ENCODE data around the gene WDR64.

DNA sequence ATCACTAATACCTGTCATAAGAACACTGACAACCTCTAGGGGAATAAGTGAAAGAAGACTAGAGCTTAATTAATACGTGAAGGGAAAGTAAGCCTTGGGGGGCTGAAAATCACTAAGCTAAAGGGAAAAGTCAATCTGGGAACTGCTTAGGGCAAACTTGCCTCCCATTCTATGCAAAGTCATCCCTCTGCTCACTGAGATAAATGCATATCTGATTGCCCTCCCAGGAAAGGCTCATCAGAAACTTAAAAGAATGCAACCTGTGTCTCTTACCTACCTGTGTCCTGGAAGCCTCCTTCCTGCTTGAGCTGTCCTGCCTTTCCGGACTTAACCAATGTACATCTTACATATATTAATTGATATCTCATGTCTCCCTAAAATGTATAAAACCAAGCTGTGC lies 81.8 kb downstream of the WDR64 start:
- TF ChIP-seq, protein P1, sequence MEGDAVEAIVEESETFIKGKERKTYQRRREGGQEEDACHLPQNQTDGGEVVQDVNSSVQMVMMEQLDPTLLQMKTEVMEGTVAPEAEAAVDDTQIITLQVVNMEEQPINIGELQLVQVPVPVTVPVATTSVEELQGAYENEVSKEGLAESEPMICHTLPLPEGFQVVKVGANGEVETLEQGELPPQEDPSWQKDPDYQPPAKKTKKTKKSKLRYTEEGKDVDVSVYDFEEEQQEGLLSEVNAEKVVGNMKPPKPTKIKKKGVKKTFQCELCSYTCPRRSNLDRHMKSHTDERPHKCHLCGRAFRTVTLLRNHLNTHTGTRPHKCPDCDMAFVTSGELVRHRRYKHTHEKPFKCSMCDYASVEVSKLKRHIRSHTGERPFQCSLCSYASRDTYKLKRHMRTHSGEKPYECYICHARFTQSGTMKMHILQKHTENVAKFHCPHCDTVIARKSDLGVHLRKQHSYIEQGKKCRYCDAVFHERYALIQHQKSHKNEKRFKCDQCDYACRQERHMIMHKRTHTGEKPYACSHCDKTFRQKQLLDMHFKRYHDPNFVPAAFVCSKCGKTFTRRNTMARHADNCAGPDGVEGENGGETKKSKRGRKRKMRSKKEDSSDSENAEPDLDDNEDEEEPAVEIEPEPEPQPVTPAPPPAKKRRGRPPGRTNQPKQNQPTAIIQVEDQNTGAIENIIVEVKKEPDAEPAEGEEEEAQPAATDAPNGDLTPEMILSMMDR (IDR thresholded peaks at IDR 0.05; ENCODE audit: poor library complexity, severe bottlenecking) = no peak
- no peak for TF ChIP-seq EZH2 (IDR thresholded peaks at IDR 0.05; ENCODE audit: borderline replicate concordance, insufficient read depth, low read length, poor library complexity, severe bottlenecking)
- no peak for TF ChIP-seq SMC3 (conservative IDR thresholded peaks at IDR 0.05; ENCODE audit: poor library complexity)
- no peak for TF ChIP-seq TAF1 (IDR thresholded peaks at IDR 0.05; ENCODE audit: low read depth)
- TF ChIP-seq, protein P2, sequence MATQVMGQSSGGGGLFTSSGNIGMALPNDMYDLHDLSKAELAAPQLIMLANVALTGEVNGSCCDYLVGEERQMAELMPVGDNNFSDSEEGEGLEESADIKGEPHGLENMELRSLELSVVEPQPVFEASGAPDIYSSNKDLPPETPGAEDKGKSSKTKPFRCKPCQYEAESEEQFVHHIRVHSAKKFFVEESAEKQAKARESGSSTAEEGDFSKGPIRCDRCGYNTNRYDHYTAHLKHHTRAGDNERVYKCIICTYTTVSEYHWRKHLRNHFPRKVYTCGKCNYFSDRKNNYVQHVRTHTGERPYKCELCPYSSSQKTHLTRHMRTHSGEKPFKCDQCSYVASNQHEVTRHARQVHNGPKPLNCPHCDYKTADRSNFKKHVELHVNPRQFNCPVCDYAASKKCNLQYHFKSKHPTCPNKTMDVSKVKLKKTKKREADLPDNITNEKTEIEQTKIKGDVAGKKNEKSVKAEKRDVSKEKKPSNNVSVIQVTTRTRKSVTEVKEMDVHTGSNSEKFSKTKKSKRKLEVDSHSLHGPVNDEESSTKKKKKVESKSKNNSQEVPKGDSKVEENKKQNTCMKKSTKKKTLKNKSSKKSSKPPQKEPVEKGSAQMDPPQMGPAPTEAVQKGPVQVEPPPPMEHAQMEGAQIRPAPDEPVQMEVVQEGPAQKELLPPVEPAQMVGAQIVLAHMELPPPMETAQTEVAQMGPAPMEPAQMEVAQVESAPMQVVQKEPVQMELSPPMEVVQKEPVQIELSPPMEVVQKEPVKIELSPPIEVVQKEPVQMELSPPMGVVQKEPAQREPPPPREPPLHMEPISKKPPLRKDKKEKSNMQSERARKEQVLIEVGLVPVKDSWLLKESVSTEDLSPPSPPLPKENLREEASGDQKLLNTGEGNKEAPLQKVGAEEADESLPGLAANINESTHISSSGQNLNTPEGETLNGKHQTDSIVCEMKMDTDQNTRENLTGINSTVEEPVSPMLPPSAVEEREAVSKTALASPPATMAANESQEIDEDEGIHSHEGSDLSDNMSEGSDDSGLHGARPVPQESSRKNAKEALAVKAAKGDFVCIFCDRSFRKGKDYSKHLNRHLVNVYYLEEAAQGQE (IDR thresholded peaks at IDR 0.05; ENCODE audit: borderline replicate concordance) = no peak
- TF ChIP-seq MXI1 (conservative IDR thresholded peaks at IDR 0.05; ENCODE audit: poor library complexity, severe bottlenecking) = no peak
- TF ChIP-seq POLR2AphosphoS5 (IDR thresholded peaks at IDR 0.05) = no peak

Measured in neural cell (in vitro differentiated cells).